ENCODE measurements around the gene RCBTB2.

DNA sequence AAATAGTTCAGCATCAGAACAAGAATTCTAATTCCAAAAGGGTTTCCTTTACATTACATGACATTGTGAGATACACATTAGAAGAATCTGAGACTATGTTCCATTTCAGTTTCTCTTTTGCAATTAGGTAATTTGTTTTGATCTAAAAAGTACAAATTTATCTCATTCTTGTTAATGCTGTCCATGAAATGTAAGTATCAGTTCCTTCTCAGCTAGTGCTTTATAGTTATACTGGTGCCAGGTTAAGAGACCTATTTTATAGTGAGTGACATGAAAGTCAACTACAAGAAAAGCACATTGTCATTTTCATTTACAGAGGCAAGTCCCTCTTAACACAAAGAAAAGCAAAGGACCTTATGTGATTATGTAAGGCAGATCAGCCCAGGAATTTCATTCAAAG lies 43.9 kb downstream of the RCBTB2 start:
- no peak for TF ChIP-seq CTCF (conservative IDR thresholded peaks at IDR 0.05; ENCODE audit: low read length)
- no peak for TF ChIP-seq EZH2phosphoT487 (IDR thresholded peaks at IDR 0.05; ENCODE audit: borderline replicate concordance)

All from Loucy (cell line).